Esophagus (tissue), 2 donors: ENCODE data around the gene CEACAM16. TPM values are rescaled to one million over a fixed set of nuclear protein-coding genes. Genes with fewer than 3 reads are reported as not detected.

ENCODE experiments used
- H3K27ac ChIP-seq, 2 donors: one replicate each; pipeline ENCODE4 v1.5.1; 2013; ENCODE audit warnings: low read depth in 2 of 2, mild to moderate bottlenecking in 2 of 2, inconsistent platforms in 1 of 2, low read length in 1 of 2, moderate library complexity in 1 of 2
- H3K27me3 ChIP-seq, 2 donors: one replicate each; pipeline ENCODE4 v1.6.1; 2013; ENCODE audit warnings: low read length in 2 of 2, control low read depth in 1 of 2, mild to moderate bottlenecking in 1 of 2; ENCODE audit not compliant: insufficient read depth in 2 of 2, control insufficient read depth in 1 of 2
- H3K36me3 ChIP-seq, 2 donors: one replicate each; pipeline ENCODE4 v1.6.1; 2013; ENCODE audit warnings: low read length in 1 of 2; ENCODE audit not compliant: control insufficient read depth in 2 of 2, insufficient read depth in 2 of 2
- H3K4me1 ChIP-seq, 2 donors: one replicate each; pipeline ENCODE4 v1.6.1; 2013; ENCODE audit warnings: low read length in 1 of 2; ENCODE audit not compliant: control insufficient read depth in 2 of 2, insufficient read depth in 2 of 2
- H3K4me3 ChIP-seq, 2 donors: one replicate each; pipeline ENCODE4 v1.5.1; 2013; ENCODE audit warnings: low read length in 2 of 2, mild to moderate bottlenecking in 2 of 2, low read depth in 1 of 2, moderate library complexity in 1 of 2
- H3K9me3 ChIP-seq, 2 donors: one replicate each; pipeline ENCODE4 v1.6.1; 2013; ENCODE audit warnings: mild to moderate bottlenecking in 2 of 2, low read depth in 1 of 2, low read length in 1 of 2, moderate library complexity in 1 of 2; ENCODE audit not compliant: control insufficient read depth in 2 of 2, insufficient read depth in 1 of 2
- WGBS, 2 donors: extraction: QIAGEN DNeasy Blood & Tissue Kit; methylation state at CpG; one replicate each; pipeline ENCODE4 v1.1.7; 2013; 5-methylcytosine and 5-hydroxymethylcytosine counted together
- polyA plus RNA-seq, 2 donors: library from polyadenylated mRNA; stranded (reverse); fragments of 200-250 nt; gene quantifications; one replicate each; pipeline ENCODE4 v1.2.3, GENCODE V29; 2013
- donor health status: healthy with polysubstance abuse.
- donor health status: Bipolar disorder and iron deficiency.

Gene CEACAM16
- polyA plus RNA-seq, 2 donors, result 0.16 TPM; not detected in 1

GRCh38 chr19:44700547-44700946 is 1.6 kb downstream of the CEACAM16 start:
- H3K9me3 ChIP-seq, result no peaks in the 10 kb centered on the region
- H3K27ac ChIP-seq, result no peak overlapping the region
- H3K4me1 ChIP-seq, result peaks cover 0 to 7% of the 10 kb centered on the region in 2 donors
- no peaks in the 10 kb centered on the region for H3K27me3 ChIP-seq
- H3K4me3 ChIP-seq, result no peak overlapping the region
- no peaks in the 10 kb centered on the region for H3K36me3 ChIP-seq
- 91% methylated on average over 5 of the region's 5 CpGs for WGBS, 2 donors

GRCh38 chr19:44701228-44701627 is 2.3 kb downstream of the CEACAM16 start:
- no peaks in the 10 kb centered on the region for H3K27me3 ChIP-seq
- peaks cover 0 to 5% of the 10 kb centered on the region in 2 donors for H3K4me1 ChIP-seq
- 81 to 87% methylated on average over 15 of the region's 15 CpGs for WGBS, 2 donors
- no peak overlapping the region for H3K4me3 ChIP-seq
- no peaks in the 10 kb centered on the region for H3K9me3 ChIP-seq
- H3K36me3 ChIP-seq, result no peaks in the 10 kb centered on the region
- H3K27ac ChIP-seq, result peak overlapping the region in 1 of 2 donors; percentile 1

GRCh38 chr19:44702551-44703176 is 3.7 kb downstream of the CEACAM16 start:
- no peaks in the 10 kb centered on the region for H3K9me3 ChIP-seq
- no peaks in the 10 kb centered on the region for H3K27me3 ChIP-seq
- no peak overlapping the region for H3K4me3 ChIP-seq
- H3K27ac ChIP-seq, result peak overlapping the region in 1 of 2 donors; percentile 44
- H3K4me1 ChIP-seq, result peaks cover 0 to 5% of the 10 kb centered on the region in 2 donors
- 84 to 85% methylated on average over 17 of the region's 17 CpGs for WGBS, 2 donors
- no peaks in the 10 kb centered on the region for H3K36me3 ChIP-seq

DNA sequence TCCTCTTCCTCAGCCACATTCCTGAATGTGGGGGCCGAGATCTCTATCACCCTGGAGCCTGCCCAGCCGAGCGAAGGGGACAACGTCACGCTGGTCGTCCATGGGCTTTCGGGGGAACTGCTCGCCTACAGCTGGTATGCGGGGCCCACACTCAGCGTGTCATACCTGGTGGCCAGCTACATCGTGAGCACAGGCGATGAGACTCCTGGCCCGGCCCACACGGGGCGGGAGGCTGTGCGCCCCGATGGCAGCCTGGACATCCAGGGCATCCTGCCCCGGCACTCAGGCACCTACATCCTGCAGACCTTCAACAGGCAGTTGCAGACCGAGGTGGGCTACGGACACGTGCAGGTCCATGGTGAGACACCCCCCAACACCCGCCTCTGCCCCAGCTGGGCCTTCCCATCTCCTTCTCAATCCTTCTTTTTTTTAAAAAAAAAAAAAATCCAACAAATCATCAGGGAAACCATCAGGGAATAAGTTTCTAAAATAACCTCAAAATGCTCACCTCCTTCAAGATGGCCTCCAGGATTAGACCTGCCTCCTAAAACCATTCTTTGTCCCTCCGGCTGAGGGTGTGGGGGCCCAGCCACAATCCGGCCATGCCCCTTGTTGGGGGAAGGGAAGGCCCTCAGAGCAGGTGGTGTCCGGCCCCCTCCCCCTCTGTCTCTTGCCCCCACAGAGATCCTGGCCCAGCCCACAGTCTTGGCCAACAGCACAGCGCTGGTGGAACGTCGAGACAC is 4.6 kb downstream of the CEACAM16 start:
- Histone ChIP-seq H3K27me3 (no peaks in the 10 kb centered on the region), H3K4me3 (no peak overlapping the region), H3K9me3 (no peaks in the 10 kb centered on the region), H3K27ac (no peak overlapping the region), H3K36me3 (no peaks in the 10 kb centered on the region), H3K4me1 (peaks cover 0 to 5% of the 10 kb centered on the region in 2 donors)
- 88% methylated on average over 24 to 28 of the region's 28 CpGs for WGBS, 2 donors

GRCh38 chr19:44704982-44705381 is 6.0 kb downstream of the CEACAM16 start:
- H3K27ac ChIP-seq, result no peak overlapping the region
- no peaks in the 10 kb centered on the region for H3K27me3 ChIP-seq
- no peaks in the 10 kb centered on the region for H3K9me3 ChIP-seq
- H3K36me3 ChIP-seq, result no peaks in the 10 kb centered on the region
- WGBS, 2 donors, result 93% methylated on average over 1 of the region's 1 CpG
- no peak overlapping the region for H3K4me3 ChIP-seq
- H3K4me1 ChIP-seq, result peaks cover 0 to 5% of the 10 kb centered on the region in 2 donors

GRCh38 chr19:44705502-44706010 is 6.6 kb downstream of the CEACAM16 start:
- H3K4me3 ChIP-seq, result no peak overlapping the region

DNA sequence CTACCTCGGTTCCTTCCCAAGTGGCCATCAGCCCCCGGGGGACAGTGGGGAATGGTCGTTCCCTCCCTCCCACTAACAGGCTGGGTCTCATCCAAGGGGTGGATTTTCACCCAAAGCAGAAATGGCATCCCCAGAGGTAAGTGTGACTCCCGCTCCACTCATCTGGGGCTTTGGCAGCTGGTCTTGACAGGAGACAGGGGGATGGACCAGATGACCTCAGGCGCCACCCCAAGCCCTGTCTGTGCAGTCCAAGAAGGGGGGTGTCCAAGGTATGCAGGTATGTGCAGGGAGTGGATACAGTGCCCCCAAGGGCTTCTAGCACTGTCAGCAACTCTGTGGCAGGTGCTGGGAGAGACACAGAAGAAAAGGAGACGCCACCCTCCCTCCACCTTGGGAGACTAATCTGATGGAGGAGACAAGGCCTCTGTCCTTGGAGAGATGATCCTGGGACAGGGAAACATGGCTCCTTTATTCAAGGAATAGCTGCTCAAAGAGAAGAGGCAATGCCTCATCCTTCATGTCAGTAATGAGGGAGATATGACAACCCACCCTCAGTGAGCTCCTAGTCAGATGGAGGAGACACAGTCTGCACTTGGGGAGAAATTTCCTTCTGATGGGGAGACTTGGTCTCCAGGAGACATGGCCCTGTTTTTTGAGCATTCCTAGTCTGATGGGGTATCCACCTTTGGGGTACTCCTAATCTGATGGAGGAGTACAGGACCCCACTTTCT is 7.7 kb downstream of the CEACAM16 start:
- H3K4me1 ChIP-seq, result peaks cover 0 to 5% of the 10 kb centered on the region in 2 donors
- H3K4me3 ChIP-seq, result no peak overlapping the region
- H3K9me3 ChIP-seq, result no peaks in the 10 kb centered on the region
- H3K27ac ChIP-seq, result no peak overlapping the region
- H3K36me3 ChIP-seq, result no peaks in the 10 kb centered on the region
- no peaks in the 10 kb centered on the region for H3K27me3 ChIP-seq
- 86 to 89% methylated on average over 6 of the region's 6 CpGs for WGBS, 2 donors

More at GRCh38 chr19:44705502-44706010, 6.6 kb downstream of the CEACAM16 start:
- H3K27ac ChIP-seq, result no peak overlapping the region
- H3K9me3 ChIP-seq, result no peaks in the 10 kb centered on the region
- no peaks in the 10 kb centered on the region for H3K36me3 ChIP-seq
- peaks cover 0 to 5% of the 10 kb centered on the region in 2 donors for H3K4me1 ChIP-seq
- H3K27me3 ChIP-seq, result no peaks in the 10 kb centered on the region
- 90 to 94% methylated on average over 12 of the region's 12 CpGs for WGBS, 2 donors

DNA sequence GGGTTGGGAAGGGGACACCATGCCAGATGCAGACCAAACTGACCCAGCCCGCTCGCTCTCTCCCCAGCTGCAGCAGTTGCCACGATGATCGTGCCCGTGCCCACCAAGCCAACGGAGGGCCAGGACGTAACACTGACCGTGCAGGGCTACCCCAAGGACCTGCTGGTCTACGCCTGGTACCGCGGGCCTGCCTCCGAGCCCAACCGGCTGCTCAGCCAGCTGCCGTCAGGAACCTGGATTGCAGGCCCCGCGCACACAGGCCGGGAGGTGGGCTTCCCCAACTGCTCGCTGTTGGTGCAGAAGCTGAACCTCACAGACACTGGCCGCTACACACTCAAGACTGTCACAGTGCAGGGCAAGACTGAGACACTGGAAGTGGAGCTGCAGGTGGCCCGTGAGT is 8.8 kb downstream of the CEACAM16 start:
- no peaks in the 10 kb centered on the region for H3K4me1 ChIP-seq
- H3K9me3 ChIP-seq, result no peaks in the 10 kb centered on the region
- H3K27ac ChIP-seq, result no peak overlapping the region
- H3K36me3 ChIP-seq, result no peaks in the 10 kb centered on the region
- 94 to 95% methylated on average over 20 of the region's 20 CpGs for WGBS, 2 donors
- no peaks in the 10 kb centered on the region for H3K27me3 ChIP-seq
- no peak overlapping the region for H3K4me3 ChIP-seq

DNA sequence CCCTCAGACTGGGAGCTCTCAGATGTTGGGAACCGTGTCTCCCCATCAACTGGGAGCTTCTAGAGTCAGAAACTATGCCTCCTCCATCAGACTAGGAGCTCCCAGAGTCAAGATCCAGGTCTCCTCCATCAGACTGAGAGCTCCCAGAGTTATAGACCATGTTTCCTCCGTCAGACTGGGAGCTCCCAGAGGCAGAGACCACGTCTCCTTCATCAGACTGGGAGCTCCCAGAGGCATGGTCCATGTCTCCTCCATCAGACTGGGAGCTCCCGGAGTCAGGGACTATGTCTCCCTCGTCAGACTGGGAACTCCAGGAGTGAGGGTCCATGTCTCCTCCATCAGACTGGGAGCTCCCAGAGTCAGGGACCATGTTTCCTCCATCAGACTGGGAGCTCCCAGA is 10.0 kb downstream of the CEACAM16 start:
- 74 to 84% methylated on average over 5 of the region's 5 CpGs for WGBS, 2 donors
- H3K4me1 ChIP-seq, result no peaks in the 10 kb centered on the region
- H3K9me3 ChIP-seq, result no peaks in the 10 kb centered on the region
- no peaks in the 10 kb centered on the region for H3K36me3 ChIP-seq
- H3K27ac ChIP-seq, result no peak overlapping the region
- H3K4me3 ChIP-seq, result no peak overlapping the region
- no peaks in the 10 kb centered on the region for H3K27me3 ChIP-seq
